ENCODE results near the gene CD200R1.
"Not testable (repeated sequence)": the region's sequence is repeated elsewhere in the genome, so short reads cannot be mapped to it uniquely, and the experiment has no call there.

The CD200R1 gene

GRCh38 chr3:112973325-112974177, 1.4 kb downstream of the CD200R1 start:
- peak; percentile 27 for DNase-seq

- DNase-seq = no peak
Measured at GRCh38 chr3:112972158-112972557, 2.7 kb downstream of the CD200R1 start.

GRCh38 chr3:112967828-112968227, 7.1 kb downstream of the CD200R1 start:
- DNase-seq = no peak

GRCh38 chr3:112967425-112967824, 7.5 kb downstream of the CD200R1 start:
- DNase-seq = no peak

GRCh38 chr3:112966633-112967032, 8.3 kb downstream of the CD200R1 start:
- no peak for DNase-seq

- DNase-seq = no peak
Measured at GRCh38 chr3:112965656-112966055, 9.2 kb downstream of the CD200R1 start.

GRCh38 chr3:112963683-112964082, 11.2 kb downstream of the CD200R1 start:
- DNase-seq = no peak

- DNase-seq = no peak
Measured at GRCh38 chr3:112958811-112959560, 15.9 kb downstream of the CD200R1 start.

GRCh38 chr3:112956351-112956750, 18.6 kb downstream of the CD200R1 start:
- DNase-seq = no peak

GRCh38 chr3:112948346-112948838, 26.5 kb downstream of the CD200R1 start:
- DNase-seq = no peak

- no peak for DNase-seq
Measured at GRCh38 chr3:112931736-112932521, 43.0 kb downstream of the CD200R1 start.

GRCh38 chr3:112930771-112931170, 44.1 kb downstream of the CD200R1 start:
- DNase-seq = no peak

- no peak for DNase-seq
Measured at GRCh38 chr3:112925969-112926368, 48.9 kb downstream of the CD200R1 start.

- DNase-seq = no peak
Measured at GRCh38 chr3:112925560-112925959, 49.3 kb downstream of the CD200R1 start.

GRCh38 chr3:112919541-112919940, 55.4 kb downstream of the CD200R1 start:
- not testable (repeated sequence) for DNase-seq

GRCh38 chr3:112908252-112908651, 66.7 kb downstream of the CD200R1 start:
- DNase-seq = no peak

GRCh38 chr3:112904786-112905185, 70.1 kb downstream of the CD200R1 start:
- no peak for DNase-seq

GRCh38 chr3:112900113-112900512, 74.8 kb downstream of the CD200R1 start:
- no peak for DNase-seq

GRCh38 chr3:112897791-112898190, 77.1 kb downstream of the CD200R1 start:
- DNase-seq = no peak

- no peak for DNase-seq
Measured at GRCh38 chr3:112894258-112894657, 80.6 kb downstream of the CD200R1 start.

- no peak for DNase-seq
Measured at GRCh38 chr3:112889357-112889756, 85.5 kb downstream of the CD200R1 start.

GRCh38 chr3:112888381-112889085, 86.4 kb downstream of the CD200R1 start:
- DNase-seq = no peak

All from NK-92 treated with Interleukin-12 subunit alpha and Interleukin-12 subunit beta, amount 100 ng/mL, for 24 hours (cell line).